ENCODE data around the gene SNAPIN.

DNA sequence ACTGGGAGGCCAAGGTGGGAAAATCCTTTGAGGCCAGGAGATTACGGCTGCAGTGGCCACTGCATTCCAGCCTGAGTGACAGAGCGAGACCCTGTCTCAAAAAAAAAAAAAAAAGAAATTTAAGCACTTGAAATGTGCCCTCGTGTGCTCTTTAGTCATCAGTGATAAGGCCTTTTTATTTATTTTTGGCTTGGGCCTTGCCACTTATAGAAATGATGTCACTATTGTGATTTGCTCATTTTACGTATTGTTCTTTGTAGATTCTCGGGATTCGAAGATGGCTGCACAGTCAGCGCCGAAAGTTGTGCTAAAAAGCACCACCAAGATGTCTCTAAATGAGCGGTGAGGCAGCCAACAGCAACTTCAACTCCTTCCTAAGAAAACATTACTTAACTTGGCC lies 22.2 kb upstream of the SNAPIN start:
- TF ChIP-seq, protein P1, sequence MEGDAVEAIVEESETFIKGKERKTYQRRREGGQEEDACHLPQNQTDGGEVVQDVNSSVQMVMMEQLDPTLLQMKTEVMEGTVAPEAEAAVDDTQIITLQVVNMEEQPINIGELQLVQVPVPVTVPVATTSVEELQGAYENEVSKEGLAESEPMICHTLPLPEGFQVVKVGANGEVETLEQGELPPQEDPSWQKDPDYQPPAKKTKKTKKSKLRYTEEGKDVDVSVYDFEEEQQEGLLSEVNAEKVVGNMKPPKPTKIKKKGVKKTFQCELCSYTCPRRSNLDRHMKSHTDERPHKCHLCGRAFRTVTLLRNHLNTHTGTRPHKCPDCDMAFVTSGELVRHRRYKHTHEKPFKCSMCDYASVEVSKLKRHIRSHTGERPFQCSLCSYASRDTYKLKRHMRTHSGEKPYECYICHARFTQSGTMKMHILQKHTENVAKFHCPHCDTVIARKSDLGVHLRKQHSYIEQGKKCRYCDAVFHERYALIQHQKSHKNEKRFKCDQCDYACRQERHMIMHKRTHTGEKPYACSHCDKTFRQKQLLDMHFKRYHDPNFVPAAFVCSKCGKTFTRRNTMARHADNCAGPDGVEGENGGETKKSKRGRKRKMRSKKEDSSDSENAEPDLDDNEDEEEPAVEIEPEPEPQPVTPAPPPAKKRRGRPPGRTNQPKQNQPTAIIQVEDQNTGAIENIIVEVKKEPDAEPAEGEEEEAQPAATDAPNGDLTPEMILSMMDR (IDR thresholded peaks at IDR 0.05 in 2 of 3, conservative IDR thresholded peaks at IDR 0.05 in 1 of 3; ENCODE audit: borderline replicate concordance in 1 of 3, insufficient read depth in 1 of 3, low read depth in 2 of 3, low read length in 2 of 3), result no peak
- TF ChIP-seq, protein P2, sequence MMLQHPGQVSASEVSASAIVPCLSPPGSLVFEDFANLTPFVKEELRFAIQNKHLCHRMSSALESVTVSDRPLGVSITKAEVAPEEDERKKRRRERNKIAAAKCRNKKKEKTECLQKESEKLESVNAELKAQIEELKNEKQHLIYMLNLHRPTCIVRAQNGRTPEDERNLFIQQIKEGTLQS (IDR thresholded peaks at IDR 0.05), result no peak
- TF ChIP-seq, protein P3, sequence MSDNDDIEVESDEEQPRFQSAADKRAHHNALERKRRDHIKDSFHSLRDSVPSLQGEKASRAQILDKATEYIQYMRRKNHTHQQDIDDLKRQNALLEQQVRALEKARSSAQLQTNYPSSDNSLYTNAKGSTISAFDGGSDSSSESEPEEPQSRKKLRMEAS (IDR thresholded peaks at IDR 0.05), result no peak
- TF ChIP-seq EZH2phosphoT487 (IDR thresholded peaks at IDR 0.05; ENCODE audit: borderline replicate concordance), result no peak
- no peak for TF ChIP-seq RAD21 (IDR thresholded peaks at IDR 0.05; ENCODE audit: low read depth)
